ENCODE results near the gene CSNK1G2. TPM values are rescaled to one million over a fixed set of nuclear protein-coding genes. Genes with fewer than 3 reads are reported as not detected.
A peak's percentile ranks its signal among the peaks of the same experiment; 100 is the strongest.
"Not testable (repeated sequence)": the region's sequence is repeated elsewhere in the genome, so short reads cannot be mapped to it uniquely, and the experiment has no call there.

Gene CSNK1G2
- total RNA-seq, 1 experiment from 2014 or later: 44.4 TPM

GRCh38 chr19:1985588-1986356, 44.8 kb downstream of the CSNK1G2 start:
- H3K4me1 Mint-ChIP-seq (ENCODE audit: low read depth, unreplicated experiment): no peaks in the 10 kb centered on the region
- H3K9me3 ChIP-seq: no peaks in the 10 kb centered on the region
- H3K9me3 Mint-ChIP-seq (ENCODE audit: unreplicated experiment): no peaks in the 10 kb centered on the region
- H3K27me3 Mint-ChIP-seq (ENCODE audit: insufficient read depth, unreplicated experiment): no peaks in the 10 kb centered on the region
- H3K36me3 ChIP-seq (ENCODE audit: control insufficient read depth, insufficient read depth, low read length): no peaks in the 10 kb centered on the region; the same call in none of the 2 replicates
- DNase-seq: no peak
- TF ChIP-seq CTCF (IDR thresholded peaks at IDR 0.05; ENCODE audit: insufficient read depth in 1 of 2, low read depth in 1 of 2, low read length in 1 of 2, severe bottlenecking in 1 of 2, unreplicated experiment in 1 of 2): no peak
- intact Hi-C loops (cut with micrococcal nuclease; ENCODE audit: unreplicated experiment): no loop called here
- BruUV-seq (replicated peaks): no TSS peak
- CTCF ChIA-PET: no interaction called here
- H3K4me3 Mint-ChIP-seq (ENCODE audit: unreplicated experiment): no peak overlapping the region
- H3K27ac Mint-ChIP-seq (ENCODE audit: unreplicated experiment): no peak overlapping the region
- H3K27me3 ChIP-seq (replicated peaks; ENCODE audit: control insufficient read depth, insufficient read depth, low read length): no peaks in the 10 kb centered on the region
- no peak overlapping the region for H3K4me3 ChIP-seq (ENCODE audit: low read depth, low read length)
- peaks cover 73% of the 10 kb centered on the region for H3K36me3 Mint-ChIP-seq (ENCODE audit: insufficient read depth, unreplicated experiment)
- no peaks in the 10 kb centered on the region for H3K4me1 ChIP-seq
- POLR2A ChIA-PET: no interaction called here

GRCh38 chr19:1986357-1987162, 45.6 kb downstream of the CSNK1G2 start:
- TF ChIP-seq CTCF (IDR thresholded peaks at IDR 0.05; ENCODE audit: insufficient read depth in 1 of 2, low read depth in 1 of 2, low read length in 1 of 2, severe bottlenecking in 1 of 2, unreplicated experiment in 1 of 2): no peak
- no peak overlapping the region for H3K4me3 Mint-ChIP-seq (ENCODE audit: unreplicated experiment)

GRCh38 chr19:1987197-1988187, 46.5 kb downstream of the CSNK1G2 start:
- Histone ChIP-seq H3K36me3 (ENCODE audit: control insufficient read depth, insufficient read depth, low read length) (no peaks in the 10 kb centered on the region; the same call in none of the 2 replicates), H3K4me1 (no peaks in the 10 kb centered on the region), H3K9me3 (no peaks in the 10 kb centered on the region), H3K27me3 (replicated peaks; ENCODE audit: control insufficient read depth, insufficient read depth, low read length) (no peaks in the 10 kb centered on the region), H3K4me3 (ENCODE audit: low read depth, low read length) (no peak overlapping the region)
- Mint-ChIP-seq H3K27me3 (ENCODE audit: insufficient read depth, unreplicated experiment) (no peaks in the 10 kb centered on the region), H3K4me1 (ENCODE audit: low read depth, unreplicated experiment) (no peaks in the 10 kb centered on the region), H3K27ac (ENCODE audit: unreplicated experiment) (no peak overlapping the region), H3K4me3 (ENCODE audit: unreplicated experiment) (no peak overlapping the region), H3K9me3 (ENCODE audit: unreplicated experiment) (no peaks in the 10 kb centered on the region), H3K36me3 (ENCODE audit: insufficient read depth, unreplicated experiment) (peaks cover 79% of the 10 kb centered on the region)
- POLR2A ChIA-PET: no interaction called here
- intact Hi-C loops (cut with micrococcal nuclease; ENCODE audit: unreplicated experiment): no loop called here
- no peak for TF ChIP-seq CTCF (IDR thresholded peaks at IDR 0.05; ENCODE audit: insufficient read depth in 1 of 2, low read depth in 1 of 2, low read length in 1 of 2, severe bottlenecking in 1 of 2, unreplicated experiment in 1 of 2)
- no peak for DNase-seq
- BruUV-seq (replicated peaks): no TSS peak
- CTCF ChIA-PET: no interaction called here

More at GRCh38 chr19:1986357-1987162, 45.6 kb downstream of the CSNK1G2 start:
- peaks cover 74% of the 10 kb centered on the region for H3K36me3 Mint-ChIP-seq (ENCODE audit: insufficient read depth, unreplicated experiment)
- intact Hi-C loops (cut with micrococcal nuclease; ENCODE audit: unreplicated experiment): no loop called here
- Histone ChIP-seq H3K27me3 (replicated peaks; ENCODE audit: control insufficient read depth, insufficient read depth, low read length) (no peaks in the 10 kb centered on the region), H3K9me3 (no peaks in the 10 kb centered on the region), H3K4me3 (ENCODE audit: low read depth, low read length) (no peak overlapping the region), H3K36me3 (ENCODE audit: control insufficient read depth, insufficient read depth, low read length) (no peaks in the 10 kb centered on the region; the same call in none of the 2 replicates), H3K4me1 (no peaks in the 10 kb centered on the region)
- BruUV-seq (replicated peaks): TSS peak; percentile 81
- no peak for DNase-seq
- no peaks in the 10 kb centered on the region for H3K27me3 Mint-ChIP-seq (ENCODE audit: insufficient read depth, unreplicated experiment)
- H3K9me3 Mint-ChIP-seq (ENCODE audit: unreplicated experiment): no peaks in the 10 kb centered on the region
- ChIA-PET POLR2A (no interaction called here), CTCF (no interaction called here)
- H3K27ac Mint-ChIP-seq (ENCODE audit: unreplicated experiment): no peak overlapping the region
- no peaks in the 10 kb centered on the region for H3K4me1 Mint-ChIP-seq (ENCODE audit: low read depth, unreplicated experiment)

DNA sequence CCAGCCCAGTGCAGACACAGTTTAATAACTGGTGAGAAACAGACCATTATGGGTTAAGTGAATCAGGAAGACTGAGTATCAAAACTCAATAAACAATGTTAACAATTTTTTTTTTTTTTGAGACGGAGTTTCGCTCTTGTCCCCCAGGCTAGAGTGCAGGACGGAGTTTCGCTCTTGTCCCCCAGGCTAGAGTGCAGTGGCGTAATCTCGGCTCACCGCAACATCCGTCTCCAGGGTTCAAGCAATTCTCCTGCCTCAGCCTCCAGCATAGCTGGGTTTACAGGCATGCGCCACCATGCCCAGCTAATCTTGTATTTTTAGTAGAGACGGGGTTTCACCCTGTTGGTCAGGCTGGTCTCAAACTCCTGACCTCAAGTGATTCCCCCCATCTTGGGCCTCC, 47.5 kb downstream of the CSNK1G2 start:
- BruUV-seq (replicated peaks); H3K27me3 Mint-ChIP-seq (ENCODE audit: insufficient read depth, unreplicated experiment); H3K9me3 Mint-ChIP-seq (ENCODE audit: unreplicated experiment); H3K27me3 ChIP-seq (replicated peaks; ENCODE audit: control insufficient read depth, insufficient read depth, low read length); H3K27ac Mint-ChIP-seq (ENCODE audit: unreplicated experiment); H3K4me3 Mint-ChIP-seq (ENCODE audit: unreplicated experiment); CTCF ChIA-PET; H3K4me1 ChIP-seq; intact Hi-C loops (cut with micrococcal nuclease; ENCODE audit: unreplicated experiment); H3K4me1 Mint-ChIP-seq (ENCODE audit: low read depth, unreplicated experiment); H3K36me3 ChIP-seq (ENCODE audit: control insufficient read depth, insufficient read depth, low read length); H3K4me3 ChIP-seq (ENCODE audit: low read depth, low read length); H3K9me3 ChIP-seq; DNase-seq; POLR2A ChIA-PET: not testable (repeated sequence)
- H3K36me3 Mint-ChIP-seq (ENCODE audit: insufficient read depth, unreplicated experiment): peaks cover 79% of the 10 kb centered on the region
